SK-N-SH treated with all-trans-retinoic acid at 6 μM for 48 hours (cell line): ENCODE data around the gene C19orf85.

Experiments used
- ATAC-seq: fragments of 200-7000 bp; cut with Tn5 transposase; 3 replicates; pipeline ENCODE4 v1.9.1; 2020; ENCODE audit warnings: mild to moderate bottlenecking, moderate library complexity
- BACH2 ChIP-seq: fragments of 250-450 bp; sonication (Bioruptor Pico); IDR thresholded peaks from 2 replicates; pipeline ENCODE4 v1.9.0; 2021; ENCODE audit warnings: mild to moderate bottlenecking, borderline replicate concordance
- CSDC2 ChIP-seq: fragments of 250-450 bp; sonication (Bioruptor Pico); IDR thresholded peaks from 2 replicates; pipeline ENCODE4 v1.5.0; 2020; ENCODE audit warnings: mild to moderate bottlenecking, moderate library complexity
- GLIS3 ChIP-seq: fragments of 250-450 bp; sonication (Bioruptor Pico); IDR thresholded peaks from 2 replicates; pipeline ENCODE4 v1.5.0; 2020; ENCODE audit warnings: mild to moderate bottlenecking, moderate library complexity
- ISL1 ChIP-seq: fragments of 250-450 bp; sonication (Bioruptor Pico); IDR thresholded peaks from 2 replicates; pipeline ENCODE4 v2.1.2; 2022; ENCODE audit warnings: mild to moderate bottlenecking, moderate library complexity
- OSR1 ChIP-seq: fragments of 250-450 bp; sonication (Bioruptor Pico); IDR thresholded peaks from 2 replicates; pipeline ENCODE4 v1.8.0; 2022; ENCODE audit warnings: moderate library complexity, mild to moderate bottlenecking, inconsistent platforms
- PPARA ChIP-seq: fragments of 250-450 bp; sonication (Bioruptor Pico); IDR thresholded peaks from 2 replicates; pipeline ENCODE4 v1.5.0; 2020; ENCODE audit warnings: mild to moderate bottlenecking, borderline replicate concordance
- RARB ChIP-seq: fragments of 250-450 bp; sonication (Bioruptor Pico); IDR thresholded peaks from 2 replicates; pipeline ENCODE4 v1.8.0; 2021; ENCODE audit warnings: mild to moderate bottlenecking, moderate library complexity
- SNAI2 ChIP-seq: fragments of 250-450 bp; sonication (Bioruptor Pico); IDR thresholded peaks from 2 replicates; pipeline ENCODE4 v1.5.0; 2020; ENCODE audit warnings: mild to moderate bottlenecking, moderate library complexity
- ZFP30 ChIP-seq: fragments of 450-650 bp; formaldehyde crosslinking; IDR thresholded peaks from 2 replicates; pipeline ENCODE4 v1.5.0; 2022; ENCODE audit warnings: mild to moderate bottlenecking, moderate library complexity
- ZNF565 ChIP-seq: fragments of 450-650 bp; formaldehyde crosslinking; conservative IDR thresholded peaks from 2 replicates; pipeline ENCODE4 v1.5.0; 2020; ENCODE audit warnings: low read depth, mild to moderate bottlenecking, moderate library complexity
- ZNF70 ChIP-seq: fragments of 450-650 bp; formaldehyde crosslinking; IDR thresholded peaks from 2 replicates; pipeline ENCODE4 v1.5.0; 2020; ENCODE audit warnings: mild to moderate bottlenecking, moderate library complexity
- ZNF8 ChIP-seq: fragments of 450-650 bp; formaldehyde crosslinking; IDR thresholded peaks from 2 replicates; pipeline ENCODE4 v1.5.0; 2020; ENCODE audit warnings: mild to moderate bottlenecking, moderate library complexity
- TF ChIP-seq, protein P1 (sequence below): fragments of 250-450 bp; sonication (Bioruptor Pico); IDR thresholded peaks from 2 replicates; pipeline ENCODE4 v1.5.0; 2020; ENCODE audit warnings: mild to moderate bottlenecking, moderate library complexity
- TF ChIP-seq, protein P2 (sequence below): fragments of 250-450 bp; sonication (Bioruptor Pico); IDR thresholded peaks from 2 replicates; pipeline ENCODE4 v1.8.0; 2021; ENCODE audit warnings: low read depth, mild to moderate bottlenecking, moderate library complexity, borderline replicate concordance
- TF ChIP-seq, protein P3 (sequence below): fragments of 250-450 bp; sonication (Bioruptor Pico); IDR thresholded peaks from 2 replicates; pipeline ENCODE4 v1.8.0; 2020; ENCODE audit warnings: mild to moderate bottlenecking, moderate library complexity, borderline replicate concordance
- TF ChIP-seq, protein P4 (sequence below): fragments of 250-450 bp; sonication (Bioruptor Pico); IDR thresholded peaks from 2 replicates; pipeline ENCODE4 v1.5.1; 2021; ENCODE audit warnings: mild to moderate bottlenecking, moderate library complexity
- TF ChIP-seq, protein P5 (sequence below): fragments of 250-450 bp; sonication (Bioruptor Pico); IDR thresholded peaks from 2 replicates; pipeline ENCODE4 v1.5.1; 2020; ENCODE audit warnings: low read depth, mild to moderate bottlenecking, moderate library complexity

C19orf85 gene

DNA sequence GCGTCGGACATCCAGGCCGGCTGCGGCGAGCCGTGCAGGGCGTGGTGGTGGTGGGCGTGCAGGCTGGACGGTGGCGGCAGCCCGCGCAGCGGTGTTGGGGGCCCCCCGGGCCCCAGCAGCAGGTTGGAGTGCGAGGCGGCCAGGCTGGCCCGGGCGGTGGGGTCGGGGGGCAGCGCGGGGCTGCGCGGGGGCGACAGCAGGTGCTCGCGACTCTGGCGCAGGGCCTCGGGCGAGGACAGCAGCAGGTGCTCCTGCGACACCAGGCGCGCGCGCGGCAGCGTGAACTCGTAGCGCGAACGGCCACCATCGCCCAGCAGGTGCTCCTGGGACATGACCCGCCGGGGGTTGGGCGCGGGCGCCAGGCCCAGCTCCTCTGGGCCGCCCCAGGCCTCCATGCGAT is 31.3 kb downstream of the C19orf85 start:
- no peak for ATAC-seq

DNA sequence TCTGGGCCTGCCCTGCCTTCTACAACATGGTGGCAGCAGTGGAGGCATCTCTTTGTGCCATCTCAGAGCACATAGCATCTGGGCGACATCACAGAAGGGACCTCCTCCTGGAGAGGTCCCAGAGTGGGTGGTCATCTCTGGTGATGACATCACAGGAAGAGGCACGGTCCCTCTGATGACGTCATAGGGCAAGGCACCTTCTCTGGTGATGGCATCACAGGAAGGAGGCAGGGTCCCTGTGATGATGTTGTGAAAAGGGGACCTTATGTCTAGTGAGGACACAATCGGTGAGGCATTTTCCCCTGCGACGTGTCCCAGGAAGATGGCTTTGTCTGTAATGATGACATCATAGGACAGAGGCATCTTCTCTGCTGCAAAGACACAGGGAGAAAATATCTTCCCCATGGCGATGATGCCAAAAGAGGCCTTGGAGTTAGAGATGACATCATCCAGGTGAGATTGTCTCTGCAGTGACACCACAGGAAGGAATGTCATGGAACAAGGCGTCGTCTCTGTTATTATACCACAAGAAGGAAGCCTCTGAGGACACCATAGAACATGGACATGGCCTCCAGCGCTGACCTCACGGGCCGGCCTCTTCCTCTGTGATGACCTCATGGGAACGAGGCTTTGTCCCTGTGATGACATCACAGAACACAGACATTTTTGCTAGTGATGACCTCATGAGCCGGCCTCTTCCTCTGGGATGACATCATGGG is 32.2 kb downstream of the C19orf85 start:
- no peak for ATAC-seq
- TF ChIP-seq, protein P1, sequence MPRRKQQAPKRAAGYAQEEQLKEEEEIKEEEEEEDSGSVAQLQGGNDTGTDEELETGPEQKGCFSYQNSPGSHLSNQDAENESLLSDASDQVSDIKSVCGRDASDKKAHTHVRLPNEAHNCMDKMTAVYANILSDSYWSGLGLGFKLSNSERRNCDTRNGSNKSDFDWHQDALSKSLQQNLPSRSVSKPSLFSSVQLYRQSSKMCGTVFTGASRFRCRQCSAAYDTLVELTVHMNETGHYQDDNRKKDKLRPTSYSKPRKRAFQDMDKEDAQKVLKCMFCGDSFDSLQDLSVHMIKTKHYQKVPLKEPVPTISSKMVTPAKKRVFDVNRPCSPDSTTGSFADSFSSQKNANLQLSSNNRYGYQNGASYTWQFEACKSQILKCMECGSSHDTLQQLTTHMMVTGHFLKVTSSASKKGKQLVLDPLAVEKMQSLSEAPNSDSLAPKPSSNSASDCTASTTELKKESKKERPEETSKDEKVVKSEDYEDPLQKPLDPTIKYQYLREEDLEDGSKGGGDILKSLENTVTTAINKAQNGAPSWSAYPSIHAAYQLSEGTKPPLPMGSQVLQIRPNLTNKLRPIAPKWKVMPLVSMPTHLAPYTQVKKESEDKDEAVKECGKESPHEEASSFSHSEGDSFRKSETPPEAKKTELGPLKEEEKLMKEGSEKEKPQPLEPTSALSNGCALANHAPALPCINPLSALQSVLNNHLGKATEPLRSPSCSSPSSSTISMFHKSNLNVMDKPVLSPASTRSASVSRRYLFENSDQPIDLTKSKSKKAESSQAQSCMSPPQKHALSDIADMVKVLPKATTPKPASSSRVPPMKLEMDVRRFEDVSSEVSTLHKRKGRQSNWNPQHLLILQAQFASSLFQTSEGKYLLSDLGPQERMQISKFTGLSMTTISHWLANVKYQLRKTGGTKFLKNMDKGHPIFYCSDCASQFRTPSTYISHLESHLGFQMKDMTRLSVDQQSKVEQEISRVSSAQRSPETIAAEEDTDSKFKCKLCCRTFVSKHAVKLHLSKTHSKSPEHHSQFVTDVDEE, result no peak
- TF ChIP-seq ISL1 (CRISPR knock-in tag) (no peak), GLIS3 (CRISPR knock-in tag) (no peak), PPARA (CRISPR knock-in tag) (no peak), SNAI2 (CRISPR knock-in tag) (no peak), ZNF8 (CRISPR knock-in tag) (no peak), ZNF70 (CRISPR knock-in tag) (no peak), BACH2 (CRISPR knock-in tag) (no peak), RARB (no peak)
- TF ChIP-seq, protein P2, sequence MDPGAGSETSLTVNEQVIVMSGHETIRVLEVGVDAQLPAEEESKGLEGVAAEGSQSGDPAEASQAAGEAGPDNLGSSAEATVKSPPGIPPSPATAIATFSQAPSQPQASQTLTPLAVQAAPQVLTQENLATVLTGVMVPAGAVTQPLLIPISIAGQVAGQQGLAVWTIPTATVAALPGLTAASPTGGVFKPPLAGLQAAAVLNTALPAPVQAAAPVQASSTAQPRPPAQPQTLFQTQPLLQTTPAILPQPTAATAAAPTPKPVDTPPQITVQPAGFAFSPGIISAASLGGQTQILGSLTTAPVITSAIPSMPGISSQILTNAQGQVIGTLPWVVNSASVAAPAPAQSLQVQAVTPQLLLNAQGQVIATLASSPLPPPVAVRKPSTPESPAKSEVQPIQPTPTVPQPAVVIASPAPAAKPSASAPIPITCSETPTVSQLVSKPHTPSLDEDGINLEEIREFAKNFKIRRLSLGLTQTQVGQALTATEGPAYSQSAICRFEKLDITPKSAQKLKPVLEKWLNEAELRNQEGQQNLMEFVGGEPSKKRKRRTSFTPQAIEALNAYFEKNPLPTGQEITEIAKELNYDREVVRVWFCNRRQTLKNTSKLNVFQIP (CRISPR knock-in tag), result no peak
- TF ChIP-seq, protein P3, sequence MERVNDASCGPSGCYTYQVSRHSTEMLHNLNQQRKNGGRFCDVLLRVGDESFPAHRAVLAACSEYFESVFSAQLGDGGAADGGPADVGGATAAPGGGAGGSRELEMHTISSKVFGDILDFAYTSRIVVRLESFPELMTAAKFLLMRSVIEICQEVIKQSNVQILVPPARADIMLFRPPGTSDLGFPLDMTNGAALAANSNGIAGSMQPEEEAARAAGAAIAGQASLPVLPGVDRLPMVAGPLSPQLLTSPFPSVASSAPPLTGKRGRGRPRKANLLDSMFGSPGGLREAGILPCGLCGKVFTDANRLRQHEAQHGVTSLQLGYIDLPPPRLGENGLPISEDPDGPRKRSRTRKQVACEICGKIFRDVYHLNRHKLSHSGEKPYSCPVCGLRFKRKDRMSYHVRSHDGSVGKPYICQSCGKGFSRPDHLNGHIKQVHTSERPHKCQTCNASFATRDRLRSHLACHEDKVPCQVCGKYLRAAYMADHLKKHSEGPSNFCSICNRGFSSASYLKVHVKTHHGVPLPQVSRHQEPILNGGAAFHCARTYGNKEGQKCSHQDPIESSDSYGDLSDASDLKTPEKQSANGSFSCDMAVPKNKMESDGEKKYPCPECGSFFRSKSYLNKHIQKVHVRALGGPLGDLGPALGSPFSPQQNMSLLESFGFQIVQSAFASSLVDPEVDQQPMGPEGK, result no peak

More for the DNA sequence above, 31.3 kb downstream of the C19orf85 start:
- TF ChIP-seq, protein P3, result no peak
- TF ChIP-seq ZFP30 (CRISPR knock-in tag) (no peak), ZNF565 (no peak), RARB (no peak), CSDC2 (CRISPR knock-in tag) (no peak), OSR1 (CRISPR knock-in tag) (no peak)
- TF ChIP-seq, protein P4, sequence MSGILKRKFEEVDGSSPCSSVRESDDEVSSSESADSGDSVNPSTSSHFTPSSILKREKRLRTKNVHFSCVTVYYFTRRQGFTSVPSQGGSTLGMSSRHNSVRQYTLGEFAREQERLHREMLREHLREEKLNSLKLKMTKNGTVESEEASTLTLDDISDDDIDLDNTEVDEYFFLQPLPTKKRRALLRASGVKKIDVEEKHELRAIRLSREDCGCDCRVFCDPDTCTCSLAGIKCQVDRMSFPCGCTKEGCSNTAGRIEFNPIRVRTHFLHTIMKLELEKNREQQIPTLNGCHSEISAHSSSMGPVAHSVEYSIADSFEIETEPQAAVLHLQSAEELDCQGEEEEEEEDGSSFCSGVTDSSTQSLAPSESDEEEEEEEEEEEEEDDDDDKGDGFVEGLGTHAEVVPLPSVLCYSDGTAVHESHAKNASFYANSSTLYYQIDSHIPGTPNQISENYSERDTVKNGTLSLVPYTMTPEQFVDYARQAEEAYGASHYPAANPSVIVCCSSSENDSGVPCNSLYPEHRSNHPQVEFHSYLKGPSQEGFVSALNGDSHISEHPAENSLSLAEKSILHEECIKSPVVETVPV (CRISPR knock-in tag), result no peak

DNA sequence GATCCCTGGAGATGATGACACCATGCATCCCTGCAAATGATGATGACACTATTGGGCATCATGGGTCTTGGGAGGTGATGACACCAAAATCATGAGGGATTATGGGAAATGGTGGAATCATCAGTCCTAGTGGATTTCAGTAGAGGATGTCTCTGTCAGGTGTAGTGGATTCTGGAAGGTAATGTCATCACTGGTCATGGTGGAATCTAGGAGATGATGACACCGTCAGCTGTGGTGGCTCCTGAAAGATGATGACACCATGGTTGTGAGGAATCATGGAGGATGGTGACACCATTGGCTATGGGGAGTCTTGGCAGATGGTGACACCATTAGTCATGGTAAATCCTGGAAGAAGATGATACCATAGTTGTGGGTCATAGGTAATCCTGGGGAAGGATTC is 33.4 kb downstream of the C19orf85 start:
- TF ChIP-seq, protein P5, sequence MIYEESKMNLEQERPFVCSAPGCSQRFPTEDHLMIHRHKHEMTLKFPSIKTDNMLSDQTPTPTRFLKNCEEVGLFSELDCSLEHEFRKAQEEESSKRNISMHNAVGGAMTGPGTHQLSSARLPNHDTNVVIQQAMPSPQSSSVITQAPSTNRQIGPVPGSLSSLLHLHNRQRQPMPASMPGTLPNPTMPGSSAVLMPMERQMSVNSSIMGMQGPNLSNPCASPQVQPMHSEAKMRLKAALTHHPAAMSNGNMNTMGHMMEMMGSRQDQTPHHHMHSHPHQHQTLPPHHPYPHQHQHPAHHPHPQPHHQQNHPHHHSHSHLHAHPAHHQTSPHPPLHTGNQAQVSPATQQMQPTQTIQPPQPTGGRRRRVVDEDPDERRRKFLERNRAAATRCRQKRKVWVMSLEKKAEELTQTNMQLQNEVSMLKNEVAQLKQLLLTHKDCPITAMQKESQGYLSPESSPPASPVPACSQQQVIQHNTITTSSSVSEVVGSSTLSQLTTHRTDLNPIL (CRISPR knock-in tag), result no peak
- no peak for TF ChIP-seq SNAI2 (CRISPR knock-in tag)
- no peak for TF ChIP-seq ZNF565
- no peak for TF ChIP-seq CSDC2 (CRISPR knock-in tag)
- no peak for TF ChIP-seq ZFP30 (CRISPR knock-in tag)
- TF ChIP-seq, protein P4 (CRISPR knock-in tag), result no peak
- TF ChIP-seq, protein P1, result no peak
- ATAC-seq, result no peak
